Loucy (cell line): ENCODE results near the gene ARAF.

Source experiments
- H2AFZ ChIP-seq: fragments of 200-600 bp; sonication (generic); 2 replicates; pipeline ENCODE4 v1.6.0; 2016; ENCODE audit warnings: antibody characterized with exemption, mild to moderate bottlenecking, low read length, moderate library complexity
- H3F3A ChIP-seq: fragments of 200-600 bp; 2 replicates; pipeline ENCODE4 v1.6.0; 2016; ENCODE audit warnings: antibody characterized with exemption, low read depth, mild to moderate bottlenecking
- H3K27me3 ChIP-seq: fragments of 200-600 bp; sonication (generic); 2 replicates; pipeline ENCODE4 v1.6.1; 2014; ENCODE audit warnings: low read length, mild to moderate bottlenecking; ENCODE audit not compliant: insufficient read depth, poor library complexity, severe bottlenecking
- H3K36me3 ChIP-seq: fragments of 200-600 bp; sonication (generic); 2 replicates; pipeline ENCODE4 v1.6.1; 2016; ENCODE audit warnings: low read length; ENCODE audit not compliant: insufficient read depth
- H3K4me1 ChIP-seq: fragments of 200-600 bp; sonication (generic); 2 replicates; pipeline ENCODE4 v1.5.1; 2014; ENCODE audit warnings: low read length, mild to moderate bottlenecking; ENCODE audit not compliant: insufficient read depth, poor library complexity, severe bottlenecking
- H3K4me2 ChIP-seq: fragments of 200-600 bp; sonication (generic); 2 replicates; pipeline ENCODE4 v1.6.0; 2014; ENCODE audit warnings: antibody characterized with exemption, low read length, low read depth, mild to moderate bottlenecking; ENCODE audit not compliant: poor library complexity, severe bottlenecking
- H3K4me3 ChIP-seq: fragments of 200-600 bp; sonication (generic); 2 replicates; pipeline ENCODE4 v1.5.1; 2014; ENCODE audit warnings: low read length, mild to moderate bottlenecking, mixed read lengths; ENCODE audit not compliant: poor library complexity, severe bottlenecking
- H3K79me2 ChIP-seq: fragments of 200-600 bp; sonication (generic); 2 replicates; pipeline ENCODE4 v1.6.1; 2014; ENCODE audit warnings: low read length; ENCODE audit not compliant: insufficient read depth
- H3K9ac ChIP-seq: fragments of 200-600 bp; sonication (generic); 2 replicates; pipeline ENCODE4 v1.6.0; 2014; ENCODE audit warnings: mild to moderate bottlenecking, low read depth, low read length, moderate library complexity; ENCODE audit not compliant: poor library complexity, severe bottlenecking
- H3K9me2 ChIP-seq: fragments of 200-600 bp; sonication (generic); replicated peaks from 2 replicates; pipeline ENCODE4 v1.6.1; 2016; ENCODE audit warnings: low read depth, low read length, mixed read lengths
- H3K9me3 ChIP-seq: fragments of 200-600 bp; sonication (generic); 2 replicates; pipeline ENCODE4 v1.6.1; 2014; ENCODE audit warnings: mild to moderate bottlenecking, antibody characterized with exemption, low read length, low read depth; ENCODE audit not compliant: insufficient read depth
- H4K20me1 ChIP-seq: fragments of 200-600 bp; sonication (generic); 2 replicates; pipeline ENCODE4 v1.6.0; 2014; ENCODE audit warnings: antibody characterized with exemption, low read length, mild to moderate bottlenecking; ENCODE audit not compliant: insufficient read depth, poor library complexity, severe bottlenecking
- CTCF ChIP-seq: fragments of 200-600 bp; sonication (generic); conservative IDR thresholded peaks from 2 replicates; pipeline ENCODE4 v1.5.1; 2014; ENCODE audit warnings: mild to moderate bottlenecking, antibody characterized with exemption, low read length
- EZH2phosphoT487 ChIP-seq: fragments of 200-600 bp; IDR thresholded peaks from 2 replicates; pipeline ENCODE4 v1.6.1; 2018; ENCODE audit warnings: antibody characterized with exemption, mild to moderate bottlenecking, moderate library complexity, borderline replicate concordance

ARAF gene

GRCh38 chrX:47612418-47612817 is 51.4 kb downstream of the ARAF start:
- Histone ChIP-seq H3K4me1 (no peaks in the 10 kb centered on the region), H3F3A (no peaks in the 10 kb centered on the region), H3K4me2 (no peak overlapping the region), H3K27me3 (no peaks in the 10 kb centered on the region), H3K9me3 (no peaks in the 10 kb centered on the region), H3K36me3 (no peaks in the 10 kb centered on the region), H3K9ac (no peak overlapping the region), H4K20me1 (no peaks in the 10 kb centered on the region), H2AFZ (no peak overlapping the region), H3K79me2 (no peaks in the 10 kb centered on the region), H3K9me2 (no peaks in the 10 kb centered on the region), H3K4me3 (no peak overlapping the region)
- no peak for TF ChIP-seq CTCF
- TF ChIP-seq EZH2phosphoT487 = no peak

GRCh38 chrX:47613082-47613481 is 52.1 kb downstream of the ARAF start:
- Histone ChIP-seq H3K9me2 (no peaks in the 10 kb centered on the region), H3K9me3 (no peaks in the 10 kb centered on the region), H3K36me3 (no peaks in the 10 kb centered on the region), H3K4me3 (no peak overlapping the region), H3K9ac (no peak overlapping the region), H3K27me3 (no peaks in the 10 kb centered on the region), H3K4me1 (no peaks in the 10 kb centered on the region), H4K20me1 (no peaks in the 10 kb centered on the region), H3K79me2 (no peaks in the 10 kb centered on the region), H3F3A (no peaks in the 10 kb centered on the region), H3K4me2 (no peak overlapping the region), H2AFZ (no peak overlapping the region)
- TF ChIP-seq CTCF (no peak), EZH2phosphoT487 (no peak)

- Histone ChIP-seq H3K4me1 (no peaks in the 10 kb centered on the region), H3K27me3 (no peaks in the 10 kb centered on the region), H2AFZ (no peak overlapping the region), H3K9me3 (no peaks in the 10 kb centered on the region), H3K79me2 (no peaks in the 10 kb centered on the region), H3K36me3 (no peaks in the 10 kb centered on the region), H3K4me2 (no peak overlapping the region), H3K9ac (no peak overlapping the region), H3K9me2 (no peaks in the 10 kb centered on the region), H3K4me3 (no peak overlapping the region), H4K20me1 (no peaks in the 10 kb centered on the region), H3F3A (no peaks in the 10 kb centered on the region)
- TF ChIP-seq EZH2phosphoT487 = no peak
- TF ChIP-seq CTCF = no peak
These were observed 53.6 kb downstream of the ARAF start for GRCh38 chrX:47614618-47615017.
